GM13976 (cell line): ENCODE results near the gene E2F8.

ENCODE experiments used
- DNase-seq: peaks from one replicate; pipeline ENCODE4 v3.0.0; 2012; ENCODE audit warnings: low spot score
- CTCF ChIP-seq: IDR thresholded peaks from 2 replicates; pipeline ENCODE4 v1.5.1; 2012; ENCODE audit warnings: borderline replicate concordance, mild to moderate bottlenecking; ENCODE audit not compliant: insufficient read depth; ENCODE audit errors: extremely low read depth, missing control alignments, control extremely low read depth
- in situ Hi-C: fragments of 300-500 bp; cut with MboI; formaldehyde crosslinking; loops from one replicate; pipeline ENCODE4 v1.12.0; 2022; ENCODE audit warnings: low sequenced_read_pairs, mixed read lengths, inconsistent platforms; ENCODE audit not compliant: unreplicated experiment

E2F8 gene

GRCh38 chr11:19252394-19253152 lies 11.8 kb upstream of the E2F8 start:
- in situ Hi-C loops: no loop called here
- DNase-seq: no peak
- TF ChIP-seq CTCF: no peak

GRCh38 chr11:19251577-19251976 lies 10.8 kb upstream of the E2F8 start:
- TF ChIP-seq CTCF: no peak
- in situ Hi-C loops: no loop called here
- DNase-seq: no peak

- in situ Hi-C loops: no loop called here
- TF ChIP-seq CTCF: no peak
- DNase-seq: no peak
Observed at GRCh38 chr11:19246816-19247215, 6.1 kb upstream of the E2F8 start.

GRCh38 chr11:19245351-19245750 lies 4.6 kb upstream of the E2F8 start:
- in situ Hi-C loops: no loop called here
- DNase-seq: no peak
- no peak for TF ChIP-seq CTCF

GRCh38 chr11:19244621-19245020 lies 3.9 kb upstream of the E2F8 start:
- DNase-seq: no peak
- in situ Hi-C loops: no loop called here
- TF ChIP-seq CTCF: no peak

GRCh38 chr11:19244084-19244483 lies 3.3 kb upstream of the E2F8 start:
- DNase-seq: no peak
- in situ Hi-C loops: no loop called here
- no peak for TF ChIP-seq CTCF
